Muscle layer of duodenum (tissue), 2 donors: Measurements from ENCODE around the gene CCDC51.
A peak's percentile ranks its signal among the peaks of the same experiment; 100 is the strongest.
"Not testable (repeated sequence)": the region's sequence is repeated elsewhere in the genome, so short reads cannot be mapped to it uniquely, and the experiment has no call there.

Experiments
- H3K27ac ChIP-seq: one replicate; pipeline ENCODE4 v1.7.0; 2013; ENCODE audit warnings: mild to moderate bottlenecking, low read length
- H3K27me3 ChIP-seq: one replicate; pipeline ENCODE4 v1.7.0; 2013; ENCODE audit warnings: low read depth, mild to moderate bottlenecking, control low read depth, low read length
- H3K36me3 ChIP-seq, 2 donors: one replicate each; pipeline ENCODE4 v1.7.0; 2013; ENCODE audit warnings: low read length in 2 of 2, control low read depth in 1 of 2, mild to moderate bottlenecking in 1 of 2; ENCODE audit not compliant: insufficient read depth in 2 of 2, control insufficient read depth in 1 of 2
- H3K4me1 ChIP-seq, 2 donors: one replicate each; pipeline ENCODE4 v1.7.0; 2013; ENCODE audit warnings: low read length in 2 of 2, mild to moderate bottlenecking in 2 of 2, control low read depth in 1 of 2, moderate library complexity in 1 of 2; ENCODE audit not compliant: insufficient read depth in 2 of 2, control insufficient read depth in 1 of 2
- H3K4me3 ChIP-seq, 2 donors: one replicate each; pipeline ENCODE4 v1.7.0; 2013; ENCODE audit warnings: low read length in 2 of 2, low read depth in 1 of 2, mild to moderate bottlenecking in 1 of 2
- H3K9me3 ChIP-seq, 2 donors: one replicate each; pipeline ENCODE4 v1.7.0; 2013; ENCODE audit warnings: low read length in 2 of 2, control low read depth in 1 of 2, mild to moderate bottlenecking in 1 of 2; ENCODE audit not compliant: control insufficient read depth in 1 of 2
- donor health status: healthy.

CCDC51 gene, protein sequence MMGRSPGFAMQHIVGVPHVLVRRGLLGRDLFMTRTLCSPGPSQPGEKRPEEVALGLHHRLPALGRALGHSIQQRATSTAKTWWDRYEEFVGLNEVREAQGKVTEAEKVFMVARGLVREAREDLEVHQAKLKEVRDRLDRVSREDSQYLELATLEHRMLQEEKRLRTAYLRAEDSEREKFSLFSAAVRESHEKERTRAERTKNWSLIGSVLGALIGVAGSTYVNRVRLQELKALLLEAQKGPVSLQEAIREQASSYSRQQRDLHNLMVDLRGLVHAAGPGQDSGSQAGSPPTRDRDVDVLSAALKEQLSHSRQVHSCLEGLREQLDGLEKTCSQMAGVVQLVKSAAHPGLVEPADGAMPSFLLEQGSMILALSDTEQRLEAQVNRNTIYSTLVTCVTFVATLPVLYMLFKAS

DNA sequence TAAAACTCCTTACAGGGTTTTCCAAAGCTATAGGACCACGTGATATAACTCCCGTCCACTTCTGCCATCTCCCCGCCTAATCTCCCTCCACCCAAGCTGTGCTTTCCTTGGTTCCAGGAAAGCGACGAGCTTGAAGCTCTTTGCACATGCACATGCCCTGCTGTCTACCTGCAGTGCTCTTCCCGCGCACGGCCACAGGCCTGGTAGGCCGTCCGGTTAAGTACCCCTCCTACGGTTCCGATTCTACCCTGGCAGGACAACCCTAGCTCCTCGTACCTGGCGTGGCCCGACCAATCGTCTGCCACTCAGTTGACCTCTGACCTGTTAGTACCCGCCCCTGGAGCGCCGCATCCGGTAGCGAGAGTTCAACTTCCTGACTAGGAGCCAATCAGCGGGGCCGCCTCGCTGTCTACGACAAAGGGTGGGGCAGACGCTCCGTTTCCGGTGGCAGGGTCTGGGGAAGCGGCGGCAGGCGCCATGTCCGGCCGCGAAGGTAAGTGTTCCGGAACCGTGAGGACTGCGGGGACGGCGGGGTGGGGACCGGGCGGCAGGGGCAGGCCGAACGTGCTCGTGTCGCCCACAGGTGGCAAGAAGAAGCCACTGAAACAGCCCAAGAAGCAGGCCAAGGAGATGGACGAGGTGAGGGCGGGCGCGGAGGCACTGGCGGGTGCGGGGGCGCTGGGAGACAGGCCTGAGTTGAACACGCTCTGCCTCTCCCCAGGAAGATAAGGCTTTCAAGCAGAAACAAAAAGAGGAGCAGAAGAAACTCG lies at the start of gene CCDC51, which contains the start of gene TMA7:
Gene CCDC51 (minus strand): TSS at position 300 of the 770 bp plus-strand sequence. CDS start 4,991 bp downstream, outside the sequence.
Gene TMA7 (plus strand): TSS at position 438 of the 770 bp plus-strand sequence. CDS start 40 bp downstream, at position 478.
- Histone ChIP-seq H3K4me3 (peak within 1 kb of the TSS; percentile 84 to 88), H3K4me1 (peaks cover 0 to 31% of the 10 kb centered on the region in 2 donors), H3K27me3 (no peaks in the 10 kb centered on the region), H3K9me3 (no peaks in the 10 kb centered on the region), H3K27ac (peak within 1 kb of the TSS; percentile 90), H3K36me3 (peaks cover 0 to 22% of the 10 kb centered on the region in 2 donors)

DNA sequence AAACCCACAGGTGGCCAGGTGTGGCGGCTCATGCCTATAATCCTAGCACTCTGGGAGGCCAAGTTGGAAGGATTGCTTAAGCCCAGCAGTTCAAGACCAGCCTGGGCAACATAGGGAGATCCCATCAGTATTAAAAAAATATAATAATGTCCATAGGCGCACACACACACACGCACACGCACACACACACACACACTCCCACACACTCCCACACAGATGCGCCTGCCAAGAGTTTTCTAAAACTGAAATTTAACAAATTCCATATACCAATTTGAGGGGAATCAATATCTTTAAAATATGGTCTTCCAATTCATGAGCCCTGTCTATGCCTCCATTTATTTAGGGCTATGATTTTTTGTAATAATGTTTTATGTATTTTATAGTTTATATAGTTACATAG lies 47.0 kb upstream of the CCDC51 start:
- Histone ChIP-seq H3K4me3 (no peak overlapping the region), H3K9me3 (no peaks in the 10 kb centered on the region), H3K27ac (no peak overlapping the region), H3K4me1 (no peaks in the 10 kb centered on the region), H3K27me3 (no peaks in the 10 kb centered on the region), H3K36me3 (no peaks in the 10 kb centered on the region)

GRCh38 chr3:48482822-48483221 lies 42.9 kb upstream of the CCDC51 start:
- not testable (repeated sequence) for H3K9me3 ChIP-seq, H3K27ac ChIP-seq, H3K4me3 ChIP-seq, H3K4me1 ChIP-seq, H3K27me3 ChIP-seq
- H3K36me3 ChIP-seq = peaks cover 0 to 13% of the 10 kb centered on the region in 2 donors

DNA sequence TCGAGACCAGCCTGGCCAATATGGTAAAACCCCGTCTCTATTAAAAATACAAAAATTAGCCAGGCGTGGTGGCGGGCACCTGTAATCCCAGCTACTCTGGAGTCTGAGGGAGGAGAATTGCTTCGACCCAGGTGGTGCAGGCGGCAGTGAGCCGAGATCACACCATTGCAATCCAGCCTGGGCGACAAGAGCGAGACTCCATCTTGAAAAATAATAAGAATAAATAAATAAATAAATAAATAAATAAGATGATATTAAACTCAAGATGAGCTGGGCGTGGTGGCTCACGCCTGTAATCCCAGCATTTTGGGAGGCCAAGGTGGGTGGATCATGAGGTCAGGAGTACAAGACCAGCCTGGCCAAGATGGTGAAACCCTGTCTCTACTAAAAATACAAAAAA lies 41.0 kb upstream of the CCDC51 start:
- H3K4me1 ChIP-seq, H3K9me3 ChIP-seq, H3K27ac ChIP-seq, H3K27me3 ChIP-seq, H3K4me3 ChIP-seq: not testable (repeated sequence)
- H3K36me3 ChIP-seq = peaks cover 0 to 17% of the 10 kb centered on the region in 2 donors

DNA sequence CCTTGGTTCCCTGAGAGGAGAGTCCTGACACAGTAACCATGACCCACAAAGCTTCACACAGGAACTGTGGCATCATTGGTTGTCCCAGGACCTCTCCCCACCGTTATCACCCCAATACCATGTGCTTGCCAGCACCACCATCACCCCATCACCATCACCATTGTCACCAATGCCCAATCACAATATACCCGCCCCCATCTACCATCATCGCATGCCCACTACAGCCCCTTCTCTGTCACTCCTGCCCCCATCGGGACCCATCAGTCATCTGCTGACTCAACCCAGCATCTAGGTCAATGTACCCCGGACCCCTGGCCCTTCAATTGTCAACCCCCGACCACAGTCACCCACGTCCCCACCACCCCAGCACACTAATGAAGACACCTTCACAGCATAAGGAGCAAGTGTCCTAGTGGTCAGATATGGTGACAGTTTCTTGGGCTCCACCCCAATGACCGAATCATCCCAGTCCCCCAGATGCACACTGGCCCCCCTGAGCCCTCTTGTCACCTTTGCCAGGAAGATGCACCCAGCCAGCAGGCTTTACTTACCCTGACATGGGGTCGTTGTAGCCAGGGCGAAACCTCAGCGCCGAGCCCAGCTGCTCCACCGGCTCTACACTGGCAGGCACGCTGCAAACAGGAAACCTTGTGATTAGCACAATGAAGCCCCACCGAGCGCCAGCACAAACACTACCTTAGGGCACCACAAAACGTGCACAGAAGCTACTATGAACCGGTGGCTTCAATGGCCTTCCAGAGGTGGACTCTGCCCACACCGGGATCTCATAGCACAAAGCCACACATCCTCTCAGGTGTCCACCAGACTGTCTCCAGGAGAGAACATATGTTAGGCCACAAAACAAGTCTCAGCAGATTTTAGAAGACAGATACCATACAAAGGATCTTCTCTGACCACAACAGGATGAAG lies 39.0 kb upstream of the CCDC51 start:
- Histone ChIP-seq H3K4me3 (no peak overlapping the region), H3K36me3 (peaks cover 0 to 17% of the 10 kb centered on the region in 2 donors), H3K27me3 (no peaks in the 10 kb centered on the region), H3K27ac (no peak overlapping the region), H3K4me1 (no peaks in the 10 kb centered on the region), H3K9me3 (no peaks in the 10 kb centered on the region)

- Histone ChIP-seq H3K27me3 (no peaks in the 10 kb centered on the region), H3K9me3 (no peaks in the 10 kb centered on the region), H3K4me3 (no peak overlapping the region), H3K4me1 (peaks cover 4 to 5% of the 10 kb centered on the region in 2 donors), H3K36me3 (peaks cover 0 to 17% of the 10 kb centered on the region in 2 donors), H3K27ac (no peak overlapping the region)
Observed at GRCh38 chr3:48477959-48478520, 38.1 kb upstream of the CCDC51 start.

- H3K36me3 ChIP-seq = peaks cover 0 to 21% of the 10 kb centered on the region in 2 donors
- H3K27me3 ChIP-seq = no peaks in the 10 kb centered on the region
- H3K4me3 ChIP-seq = no peak overlapping the region
- H3K27ac ChIP-seq = no peak overlapping the region
- no peaks in the 10 kb centered on the region for H3K9me3 ChIP-seq
- peaks cover 4 to 9% of the 10 kb centered on the region in 2 donors for H3K4me1 ChIP-seq
Observed at GRCh38 chr3:48476426-48477053, 36.6 kb upstream of the CCDC51 start.

- Histone ChIP-seq H3K36me3 (peaks cover 0 to 21% of the 10 kb centered on the region in 2 donors), H3K4me3 (no peak overlapping the region), H3K9me3 (no peaks in the 10 kb centered on the region), H3K27me3 (no peaks in the 10 kb centered on the region), H3K27ac (no peak overlapping the region), H3K4me1 (peaks cover 5 to 23% of the 10 kb centered on the region in 2 donors)
Observed at GRCh38 chr3:48475188-48475587, 35.3 kb upstream of the CCDC51 start.

GRCh38 chr3:48474619-48475018 lies 34.7 kb upstream of the CCDC51 start:
- H3K36me3 ChIP-seq = peaks cover 0 to 21% of the 10 kb centered on the region in 2 donors
- no peak overlapping the region for H3K4me3 ChIP-seq
- H3K27me3 ChIP-seq = no peaks in the 10 kb centered on the region
- no peaks in the 10 kb centered on the region for H3K9me3 ChIP-seq
- no peak overlapping the region for H3K27ac ChIP-seq
- peaks cover 9 to 29% of the 10 kb centered on the region in 2 donors for H3K4me1 ChIP-seq

DNA sequence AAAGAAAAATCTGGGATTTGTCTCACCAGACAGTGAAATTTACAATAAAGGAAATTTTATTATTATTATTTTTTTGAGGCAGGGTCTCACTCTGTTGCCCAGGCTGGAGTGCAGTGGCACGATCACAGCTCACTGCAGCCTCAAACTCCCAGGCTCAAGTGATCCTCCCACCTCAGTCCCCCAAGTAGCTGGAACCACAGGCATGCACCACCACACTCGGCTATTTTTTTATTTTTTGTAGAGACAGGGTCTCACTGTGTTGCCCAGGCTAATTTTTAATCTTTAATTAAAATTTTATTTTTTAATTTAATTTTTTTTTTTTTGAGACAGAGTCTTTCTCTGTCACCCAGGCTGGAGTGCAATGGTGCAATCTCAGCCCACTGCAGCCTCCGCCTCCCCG lies 34.1 kb upstream of the CCDC51 start:
- H3K4me1 ChIP-seq = peaks cover 9 to 34% of the 10 kb centered on the region in 2 donors
- H3K36me3 ChIP-seq = peaks cover 0 to 26% of the 10 kb centered on the region in 2 donors
- H3K4me3 ChIP-seq, H3K27me3 ChIP-seq, H3K9me3 ChIP-seq, H3K27ac ChIP-seq: not testable (repeated sequence)
